ENCODE data around the gene NCAM1.
A peak's percentile ranks its signal among the peaks of the same experiment; 100 is the strongest.
"Not testable (repeated sequence)": the region's sequence is repeated elsewhere in the genome, so short reads cannot be mapped to it uniquely, and the experiment has no call there.

Gene NCAM1

DNA sequence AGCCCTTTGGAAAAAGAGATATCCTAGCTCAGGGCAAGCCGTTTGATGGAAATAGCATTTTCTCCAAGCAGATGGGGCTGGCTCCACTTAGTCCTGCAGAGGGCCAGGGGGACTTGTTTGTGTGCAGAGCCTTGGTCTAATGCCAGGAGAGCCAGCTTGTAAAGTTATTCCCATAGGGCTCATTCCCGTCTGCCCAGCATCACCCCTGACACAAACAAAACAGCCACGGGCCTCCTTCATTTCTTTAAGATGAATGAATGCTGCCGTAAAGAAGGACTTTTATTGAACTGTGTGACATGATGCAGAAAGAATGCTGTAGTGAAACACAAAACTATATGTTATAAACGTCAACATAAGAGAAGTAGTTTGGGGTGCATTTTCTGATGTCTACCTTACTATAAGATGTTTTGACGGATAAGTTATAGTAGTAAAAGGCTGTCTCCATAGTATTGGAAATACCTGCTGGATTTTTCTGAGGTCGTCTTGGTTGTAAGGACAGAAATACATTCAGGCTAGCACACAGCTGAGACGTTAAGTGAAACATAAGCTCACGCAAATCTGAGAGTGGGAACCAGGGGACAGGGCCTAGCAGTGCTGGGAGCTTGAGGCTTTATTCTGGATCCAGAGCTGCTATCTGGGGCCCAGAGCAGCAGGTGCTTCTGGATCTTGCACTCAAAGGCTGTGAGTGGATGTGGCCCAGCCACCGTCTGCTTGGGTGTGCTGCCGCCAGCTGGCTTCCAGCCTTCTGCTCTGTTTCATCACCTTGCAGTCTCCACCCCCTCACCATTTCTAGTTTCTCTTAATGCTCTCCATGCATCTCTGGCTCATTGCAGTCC, 53.3 kb downstream of the NCAM1 start:
- intact Hi-C loops (cut with DNase I) = no loop called here
- peak in 40 of 42 donors; percentile 11 to 80 (median 53) for DNase-seq

DNA sequence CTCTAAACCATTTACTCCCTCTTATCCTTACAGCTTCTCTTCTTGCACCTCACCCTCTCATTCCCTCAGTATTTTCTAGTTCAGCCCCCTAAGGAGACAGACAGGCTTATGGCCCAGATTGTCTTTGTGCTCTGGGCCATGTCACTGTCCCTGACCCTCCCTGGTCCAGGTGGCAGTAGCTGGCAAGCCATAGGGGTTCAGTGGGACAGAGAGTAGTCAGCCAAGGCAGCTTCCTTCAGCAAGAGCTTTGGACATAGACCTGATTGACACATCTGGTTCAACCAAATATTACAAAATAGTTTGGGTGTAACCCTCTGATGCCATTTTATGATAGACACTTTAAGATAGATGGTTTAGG, 53.9 kb downstream of the NCAM1 start:
- no peak for DNase-seq
- intact Hi-C loops (cut with DNase I) = no loop called here

DNA sequence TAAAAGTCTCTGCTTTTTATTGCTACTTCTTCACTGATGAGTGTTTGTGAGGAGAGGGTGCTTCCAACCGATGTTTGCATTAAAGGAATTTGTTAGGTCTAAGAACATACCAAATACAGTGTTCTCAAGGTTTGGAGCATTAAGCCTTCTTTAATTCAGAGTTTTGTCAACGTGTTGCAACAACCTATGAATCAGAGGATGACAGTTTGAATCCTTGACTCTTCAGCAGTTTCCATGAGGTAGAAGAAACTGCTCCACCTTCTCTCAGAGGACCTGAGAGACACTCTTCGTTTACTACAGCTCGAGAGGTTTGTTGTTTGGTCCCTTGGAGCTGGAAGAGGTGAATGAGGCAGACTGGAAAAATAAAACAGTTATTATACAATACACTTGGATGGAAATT, 55.7 kb downstream of the NCAM1 start:
- intact Hi-C loops (cut with DNase I) = no loop called here
- no peak for DNase-seq

DNA sequence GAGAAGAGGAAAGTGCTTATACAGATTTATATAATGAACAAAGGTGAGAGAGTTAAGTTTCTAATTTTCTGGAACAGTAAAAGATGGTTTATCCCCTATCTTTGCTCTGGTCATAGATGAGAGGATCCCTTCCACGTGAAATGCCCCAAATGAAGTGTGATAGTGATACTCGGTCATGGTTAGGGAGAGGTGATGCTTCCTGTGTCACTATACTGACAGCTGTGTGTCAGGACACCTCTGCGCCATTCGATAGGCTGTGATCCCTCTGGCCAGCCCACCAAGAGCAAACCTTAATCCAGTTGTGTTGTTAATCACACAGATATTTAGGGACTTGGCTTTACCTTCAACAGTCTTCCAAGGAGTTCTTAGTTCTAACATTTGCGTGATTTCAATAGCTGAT, 57.7 kb downstream of the NCAM1 start:
- intact Hi-C loops (cut with DNase I) = no loop called here
- DNase-seq = no peak

DNA sequence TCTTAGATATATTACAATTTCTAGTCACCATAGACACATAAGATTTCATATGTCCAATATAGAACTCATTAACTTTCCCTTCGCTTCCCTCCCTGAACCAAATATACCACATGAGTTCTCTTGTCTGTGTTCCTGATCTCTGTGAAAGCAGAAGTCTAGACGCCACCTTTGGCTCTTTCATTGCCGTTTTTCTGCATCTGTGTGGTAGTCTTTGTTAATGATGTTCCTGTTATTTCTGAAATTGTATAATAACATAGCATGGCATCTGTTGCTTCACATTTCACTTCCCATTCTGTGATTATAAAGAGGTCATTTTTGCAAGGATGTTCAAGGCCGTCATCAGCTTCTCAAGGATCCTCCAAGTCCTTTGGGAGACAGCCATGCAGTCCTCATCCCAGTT, 58.5 kb downstream of the NCAM1 start:
- intact Hi-C loops (cut with DNase I) = no loop called here

DNA sequence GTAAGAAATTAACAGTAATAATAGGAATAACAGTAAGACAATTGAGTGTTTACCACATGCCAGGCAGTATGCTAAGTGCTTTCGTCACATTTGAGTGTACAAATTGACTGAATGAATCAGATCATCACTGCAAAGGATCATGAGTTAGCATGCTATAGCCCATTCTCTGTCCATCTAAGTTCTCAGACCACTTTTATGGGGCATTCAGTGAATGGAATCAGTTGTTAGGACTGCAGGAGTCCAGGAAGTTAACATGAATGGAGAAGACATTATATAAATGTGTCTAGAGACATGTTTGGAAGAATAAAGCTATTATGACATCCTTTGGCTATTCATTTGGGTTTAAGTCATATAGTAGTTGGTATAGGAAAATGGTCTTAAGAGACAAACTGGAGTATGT, 59.9 kb downstream of the NCAM1 start:
- intact Hi-C loops (cut with DNase I) = no loop called here
- no peak for DNase-seq

More for the DNA sequence above, 58.5 kb downstream of the NCAM1 start:
- DNase-seq = no peak

DNA sequence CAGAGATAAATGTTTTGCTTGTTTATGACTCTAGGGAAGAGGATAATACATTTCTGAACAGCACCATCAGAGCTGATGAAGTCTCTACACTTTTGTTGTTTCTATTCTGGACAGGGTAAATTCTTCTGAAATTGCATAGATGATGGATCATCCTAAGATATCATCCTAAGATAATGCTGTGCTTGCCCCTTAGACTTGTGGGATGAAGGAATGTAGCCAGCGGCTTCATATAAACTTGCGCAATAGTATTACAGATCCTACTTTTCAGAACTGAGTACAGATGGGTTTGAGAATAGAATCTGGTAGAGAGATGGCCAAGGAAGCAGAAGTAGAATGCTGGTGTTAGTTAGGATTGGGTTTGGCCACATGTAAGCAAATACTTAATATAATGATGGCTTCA, 61.0 kb downstream of the NCAM1 start:
- intact Hi-C loops (cut with DNase I) = no loop called here
- no peak for DNase-seq

DNA sequence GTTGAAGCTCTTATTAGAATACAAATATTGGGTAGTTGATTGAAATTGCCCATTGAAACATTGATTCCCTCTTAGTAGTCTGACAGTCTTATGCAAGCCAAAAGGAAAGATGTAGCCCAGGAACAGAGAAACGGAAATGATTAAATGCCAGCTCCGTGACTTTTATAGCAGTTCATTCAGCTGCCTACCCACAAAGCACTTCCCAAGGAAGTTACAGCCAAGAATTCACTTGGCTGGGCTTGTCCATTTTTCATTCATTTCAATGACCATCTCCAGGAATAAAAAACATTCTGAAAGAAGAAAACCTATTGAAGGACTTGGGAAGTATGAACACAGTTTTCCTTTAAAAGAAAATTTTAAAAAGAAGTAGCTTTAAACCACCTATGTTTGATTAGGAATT, 62.0 kb downstream of the NCAM1 start:
- DNase-seq = no peak
- intact Hi-C loops (cut with DNase I) = no loop called here

DNA sequence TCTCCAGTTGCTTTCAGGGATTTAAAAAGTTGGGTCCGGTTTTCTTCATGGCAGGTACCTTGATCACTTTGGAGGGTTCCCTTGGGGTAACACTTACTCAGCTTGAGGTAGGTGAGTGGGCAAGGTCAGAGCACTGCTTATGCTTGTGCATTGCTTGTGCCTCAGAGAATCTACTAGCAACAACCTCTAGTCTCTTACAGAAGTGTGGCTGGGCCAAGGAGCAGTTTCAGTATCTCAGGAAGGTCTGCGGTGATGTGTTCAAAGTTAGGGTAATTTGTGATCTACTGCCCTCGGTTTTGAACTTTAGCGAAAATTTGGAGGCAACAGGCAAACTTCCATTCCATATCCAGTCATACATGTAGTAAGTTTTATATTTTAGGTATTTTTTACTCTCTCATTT, 62.8 kb downstream of the NCAM1 start:
- DNase-seq = no peak
- intact Hi-C loops (cut with DNase I) = no loop called here

DNA sequence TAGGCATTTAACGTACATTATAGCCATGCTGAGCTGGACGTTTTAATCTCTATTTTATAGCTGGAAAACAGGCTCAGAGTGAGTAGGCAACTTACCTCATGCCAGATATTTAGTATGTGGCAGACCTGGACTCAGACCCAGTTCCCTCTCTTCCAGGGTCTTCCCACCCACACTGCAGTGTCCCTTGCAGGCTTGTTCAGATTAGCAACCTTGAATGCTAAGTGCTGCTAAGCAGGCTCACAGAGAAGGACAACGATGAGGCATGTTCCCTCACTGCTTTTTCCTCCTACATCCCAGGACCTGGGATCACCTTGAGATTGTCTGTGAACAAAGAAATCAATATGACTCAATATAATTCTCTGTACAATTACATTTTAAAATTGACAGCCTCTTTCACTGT, 65.6 kb downstream of the NCAM1 start:
- DNase-seq = no peak
- intact Hi-C loops (cut with DNase I) = no loop called here

DNA sequence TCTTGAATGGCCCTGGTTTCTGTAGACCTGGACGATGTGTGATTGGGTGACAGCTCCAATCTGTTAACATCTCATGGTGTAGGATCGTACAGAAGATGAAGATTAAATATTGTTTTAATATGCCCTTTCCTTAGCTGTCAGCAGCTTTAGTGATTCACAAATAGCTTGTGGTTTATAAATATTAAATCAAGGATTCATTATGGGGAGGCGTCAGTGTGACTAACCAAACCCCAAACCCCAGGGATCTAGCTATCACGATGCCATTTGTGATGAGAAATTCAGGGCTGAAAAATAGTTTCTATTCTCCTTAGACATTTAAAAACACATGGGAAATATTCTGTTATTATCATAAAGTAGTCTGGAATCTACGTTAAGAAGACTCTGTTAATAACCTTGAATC, 73.4 kb downstream of the NCAM1 start:
- intact Hi-C loops (cut with DNase I) = no loop called here
- peak in 2 of 42 donors; percentile 20 to 49 for DNase-seq

DNA sequence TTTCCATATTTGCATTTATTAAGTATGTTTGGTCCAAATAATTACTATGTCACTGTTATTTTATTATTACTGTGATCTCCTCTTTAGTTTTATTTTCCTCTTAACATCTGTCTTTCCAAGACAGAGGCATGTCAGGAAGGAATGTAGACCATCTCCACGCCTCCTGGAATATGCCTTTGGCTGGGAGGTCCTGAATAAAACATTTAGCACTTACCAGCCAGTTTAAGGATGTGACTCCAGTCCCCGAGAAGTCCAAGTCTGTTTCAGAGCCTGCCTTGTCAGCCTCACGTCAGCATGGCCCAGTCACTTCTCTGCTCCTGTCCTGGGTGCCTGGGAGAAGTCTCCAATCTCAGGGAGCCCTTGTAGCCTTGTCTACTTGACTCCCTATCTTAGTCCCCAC, 74.5 kb downstream of the NCAM1 start:
- intact Hi-C loops (cut with DNase I) = no loop called here
- no peak for DNase-seq

DNA sequence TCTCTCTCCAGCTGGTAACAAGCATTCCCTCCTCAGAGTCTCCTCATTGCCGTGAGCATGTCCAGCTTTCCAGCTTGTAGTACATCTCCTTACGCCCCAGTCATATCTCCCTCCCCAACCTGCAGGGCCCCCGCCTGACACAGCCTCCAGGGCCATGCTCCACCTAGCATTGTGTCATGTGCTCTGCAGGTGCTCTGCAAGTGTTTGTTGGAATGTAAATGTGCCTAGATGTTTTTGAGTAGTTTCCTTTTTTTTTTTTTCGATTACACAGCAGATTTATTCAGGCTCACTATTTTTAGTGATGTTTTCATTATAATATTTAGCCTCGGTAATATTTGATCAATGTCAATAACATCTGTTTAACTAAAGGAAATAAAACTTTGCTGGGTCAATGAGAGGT, 82.5 kb downstream of the NCAM1 start:
- intact Hi-C loops (cut with DNase I) = no loop called here
- no peak for DNase-seq

DNA sequence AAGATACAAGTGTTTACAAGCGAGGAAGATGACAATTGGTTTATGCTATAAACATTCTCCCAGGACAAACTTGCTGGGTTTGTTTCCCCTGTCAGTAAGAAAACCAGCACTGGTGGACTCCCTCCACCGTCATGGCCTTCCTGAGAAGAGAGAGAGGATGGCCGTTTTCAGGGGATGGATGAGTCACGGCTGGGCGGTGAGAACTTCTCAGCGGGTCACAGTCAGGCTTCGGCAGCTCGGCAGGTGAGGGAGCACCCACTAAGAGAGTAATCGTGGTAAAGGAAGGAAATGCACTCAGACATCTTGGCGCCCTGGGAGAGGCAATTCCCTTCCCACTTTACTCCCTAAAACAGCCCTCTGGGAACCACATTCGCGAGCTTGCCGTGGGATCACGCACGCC, 83.9 kb downstream of the NCAM1 start:
- intact Hi-C loops (cut with DNase I) = no loop called here
- DNase-seq = peak in 8 of 42 donors; percentile 16 to 44 (median 27)

DNA sequence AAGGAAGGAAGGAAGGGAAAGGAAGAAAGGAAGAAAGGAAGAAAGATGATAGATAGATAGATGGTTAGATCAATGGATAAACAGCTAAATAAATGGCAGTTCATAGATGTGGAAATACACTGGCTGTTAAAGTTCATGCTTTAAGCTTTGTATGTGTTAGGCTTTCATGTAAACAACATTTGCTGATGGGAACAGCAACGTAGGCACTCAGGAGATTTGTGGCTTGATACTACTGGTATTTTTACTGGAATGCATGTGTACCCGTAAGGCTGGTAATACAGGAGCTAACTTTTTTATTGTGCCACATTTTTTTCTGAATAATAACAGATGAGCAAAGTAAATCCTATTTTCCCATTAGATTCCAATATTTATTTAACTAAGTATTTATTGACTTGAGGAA, 85.6 kb downstream of the NCAM1 start:
- no peak for DNase-seq
- intact Hi-C loops (cut with DNase I) = no loop called here

DNA sequence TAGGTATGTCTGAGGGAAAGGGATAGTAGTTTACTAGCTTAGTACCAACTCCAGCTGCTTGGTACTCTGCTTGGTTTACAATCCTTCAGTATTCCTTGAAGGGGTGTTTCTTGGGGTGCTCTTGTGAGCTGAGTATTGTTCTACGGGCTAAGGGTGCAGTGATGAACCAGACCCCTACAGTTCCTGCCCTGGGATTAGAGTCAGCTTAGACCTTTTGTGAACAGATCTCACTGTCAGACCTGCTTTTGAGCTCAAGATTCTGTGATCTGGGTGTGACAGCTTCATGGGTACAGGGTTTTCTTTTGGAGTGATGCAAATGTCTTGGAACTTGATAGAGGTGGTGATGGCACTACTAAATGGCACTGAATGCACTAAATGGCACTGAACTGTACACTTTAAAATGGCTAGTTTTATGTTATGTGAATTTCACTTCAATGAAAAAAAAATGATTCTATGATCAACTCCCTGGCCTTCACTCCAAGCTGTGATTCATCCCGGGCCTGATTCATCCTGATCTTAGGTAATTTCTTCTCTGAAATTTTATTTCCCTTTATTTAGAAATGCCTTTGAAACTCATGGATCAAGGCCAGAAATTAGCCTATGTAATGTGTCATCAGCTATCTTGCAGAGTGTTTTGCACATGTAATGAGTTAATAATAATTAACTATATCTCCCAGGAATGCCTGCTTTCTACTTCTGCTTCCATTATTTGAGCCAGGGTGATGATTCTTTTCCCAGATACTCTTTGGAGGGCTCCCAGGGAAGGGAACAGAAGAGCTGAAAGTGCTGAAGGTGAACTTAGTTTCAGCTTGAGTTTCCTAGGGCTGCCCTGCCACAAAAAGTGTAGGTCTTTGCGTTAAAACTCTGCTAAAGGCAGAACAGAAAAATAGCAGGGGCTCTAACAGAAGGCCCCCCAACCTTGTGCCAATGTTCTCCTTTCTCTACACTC, 87.9 kb downstream of the NCAM1 start:
- intact Hi-C loops (cut with DNase I) = no loop called here

DNA sequence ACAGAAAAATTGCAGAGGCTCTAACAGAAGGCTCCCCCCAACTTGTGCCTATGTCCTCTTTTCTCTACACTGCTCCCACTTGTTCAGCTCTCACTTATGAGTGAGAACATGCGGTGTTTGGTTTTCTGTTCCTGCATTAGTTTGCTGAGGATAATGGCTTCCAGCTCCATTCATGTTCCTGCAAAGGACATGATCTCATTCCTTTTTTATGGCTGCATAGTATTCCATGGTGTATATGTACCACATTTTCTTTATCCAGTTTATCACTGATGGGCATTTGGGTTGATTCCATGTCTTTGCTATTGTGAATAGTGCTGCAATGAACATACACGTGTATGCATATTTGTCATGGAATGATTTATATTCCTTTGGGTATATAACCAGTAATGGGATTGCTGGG, 91.8 kb downstream of the NCAM1 start:
- intact Hi-C loops (cut with DNase I); DNase-seq: not testable (repeated sequence)

More for the DNA sequence above, 87.9 kb downstream of the NCAM1 start:
- peak in 10 of 42 donors; percentile 14 to 68 (median 41) for DNase-seq

DNA sequence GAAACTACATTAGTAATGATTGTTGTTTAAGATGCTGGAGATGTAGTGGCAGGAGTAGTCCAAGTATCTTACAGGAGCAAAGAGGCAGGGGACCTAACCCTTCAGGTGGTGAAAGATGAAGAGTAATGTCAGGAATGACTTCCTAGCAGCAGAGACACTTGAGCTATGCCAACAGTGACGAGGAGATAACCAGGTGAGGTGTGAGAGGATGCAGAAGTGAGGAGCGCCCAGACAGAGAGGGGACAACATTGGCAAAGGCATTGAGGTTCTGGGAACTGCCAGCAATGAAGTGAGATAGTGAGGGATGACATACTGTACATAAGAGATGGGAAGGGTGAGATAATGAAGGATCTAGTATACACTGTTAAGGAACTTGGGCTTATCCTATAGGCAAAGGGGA, 95.8 kb downstream of the NCAM1 start:
- DNase-seq = no peak

DNA sequence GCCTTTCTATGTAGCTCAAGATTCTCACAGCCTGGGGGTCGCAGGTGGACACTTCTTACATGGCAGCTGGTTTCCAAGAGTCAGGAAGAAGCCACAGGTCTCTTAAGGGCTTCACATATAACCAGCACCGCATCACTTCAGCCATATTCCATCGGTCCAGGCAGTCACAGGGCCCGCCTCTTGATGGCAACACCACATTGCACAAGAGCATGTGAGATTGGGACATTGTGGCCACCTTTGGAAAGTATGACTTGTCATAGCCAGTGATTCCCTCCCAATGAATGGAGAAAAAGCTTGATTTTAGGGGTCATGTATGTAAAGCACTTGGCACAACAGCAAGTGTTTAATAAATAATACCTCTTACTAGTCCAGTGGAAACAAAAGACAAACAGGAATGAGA, 98.3 kb downstream of the NCAM1 start:
- intact Hi-C loops (cut with DNase I) = no loop called here
- no peak for DNase-seq

More for the DNA sequence above, 95.8 kb downstream of the NCAM1 start:
- intact Hi-C loops (cut with DNase I) = no loop called here

DNA sequence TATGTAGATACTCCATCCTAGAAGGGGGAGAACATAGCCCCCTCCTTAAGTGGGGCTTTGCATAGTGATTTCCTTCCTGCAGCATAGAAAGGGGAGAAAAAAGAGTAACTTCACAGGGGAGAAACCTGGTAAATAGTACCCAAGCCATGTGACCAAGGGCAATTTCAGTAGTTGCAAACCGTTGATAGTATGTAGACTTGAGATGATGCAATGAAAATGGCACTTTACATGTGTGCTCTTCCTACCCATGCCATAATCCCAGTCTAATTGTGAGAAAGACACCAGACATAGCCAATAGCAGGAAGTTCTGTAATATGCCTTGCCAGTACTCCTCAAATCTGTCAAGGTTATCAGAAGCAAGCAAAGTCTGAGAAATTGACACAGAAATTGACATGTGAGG, 104.1 kb downstream of the NCAM1 start:
- intact Hi-C loops (cut with DNase I) = no loop called here
- no peak for DNase-seq
